B cell (primary cell): ENCODE results near the gene ADCK2. TPM values are rescaled to one million over a fixed set of nuclear protein-coding genes. Genes with fewer than 3 reads are reported as not detected.
"Not testable (repeated sequence)": the region's sequence is repeated elsewhere in the genome, so short reads cannot be mapped to it uniquely, and the experiment has no call there.

ENCODE experiments used
- ATAC-seq: fragments of 200-7000 bp; cut with Tn5 transposase; one replicate; pipeline ENCODE4 v1.10.0; 2021; ENCODE audit warnings: low read depth, mild to moderate bottlenecking, moderate number of reproducible peaks, moderate library complexity
- CTCF ChIA-PET: fragments of 350-600 bp; sonication (Branson Sonifier 250); formaldehyde crosslinking; loops from one replicate; lab custom pipeline; 2021; ENCODE audit warnings: antibody characterized with exemption, inconsistent platforms; lab: Charles Lee
- POLR2A ChIA-PET: fragments of 350-600 bp; sonication (Branson Sonifier 250); formaldehyde crosslinking; loops from one replicate; lab custom pipeline; 2021; ENCODE audit warnings: antibody characterized with exemption; lab: Charles Lee
- DNase-seq: peaks from one replicate; pipeline ENCODE4 v3.0.0; 2013
- H2AFZ ChIP-seq: 2 replicates; pipeline ENCODE4 v1.6.1; 2012; ENCODE audit warnings: mild to moderate bottlenecking, low read depth, low read length; ENCODE audit not compliant: insufficient read depth, poor library complexity, severe bottlenecking
- H3K27ac ChIP-seq, 2 donors: 1 replicate in 1 of 2; 2 replicates in 1 of 2; pipeline ENCODE4 v1.5.1; 2012 to 2013; ENCODE audit warnings: low read length in 2 of 2, mild to moderate bottlenecking in 2 of 2, moderate library complexity in 1 of 2
- H3K27me3 ChIP-seq, 4 experiments: fragments of 200-600 bp in 1 of 4; sonication (generic) in 1 of 4; replicated peaks in 1 of 4; 1 replicate in 2 of 4; 2 replicates in 2 of 4; pipeline versions ENCODE4 v1.6.1 to v1.7.0; 2013 to 2016; ENCODE audit warnings: low read length in 3 of 4, mild to moderate bottlenecking in 2 of 4, mixed read lengths in 1 of 4, moderate library complexity in 1 of 4; ENCODE audit not compliant: insufficient read depth in 4 of 4, control insufficient read depth in 3 of 4; ENCODE audit errors: control extremely low read depth in 1 of 4
- H3K36me3 ChIP-seq, 2 experiments: replicated peaks in 1 of 2; 1 replicate in 1 of 2; 2 replicates in 1 of 2; pipeline versions ENCODE4 v1.6.1 to v1.7.1; 2013; ENCODE audit warnings: low read length in 1 of 2; ENCODE audit not compliant: insufficient read depth in 2 of 2, control insufficient read depth in 1 of 2; ENCODE audit errors: control extremely low read depth in 1 of 2, extremely low read depth in 1 of 2
- H3K4me1 ChIP-seq, 2 donors: fragments of 200-600 bp in 1 of 2; sonication (generic) in 1 of 2; 1 replicate in 1 of 2; 2 replicates in 1 of 2; pipeline versions ENCODE4 v1.5.1 to v1.6.1; 2013 to 2017; ENCODE audit warnings: low read length in 2 of 2; ENCODE audit not compliant: control insufficient read depth in 2 of 2, insufficient read depth in 2 of 2
- H3K4me2 ChIP-seq: replicated peaks from 2 replicates; pipeline ENCODE3; 2012; ENCODE audit warnings: mild to moderate bottlenecking, low read depth, low read length; ENCODE audit not compliant: poor library complexity, severe bottlenecking
- H3K4me3 ChIP-seq, 5 experiments: fragments of 200-600 bp in 1 of 5; sonication (generic) in 1 of 5; 1 replicate in 3 of 5; 2 replicates in 2 of 5; pipeline versions ENCODE4 v1.5.1 to v1.7.0; 2011 to 2016; ENCODE audit warnings: low read length in 4 of 5, mild to moderate bottlenecking in 4 of 5, low read depth in 2 of 5, control low read depth in 1 of 5, moderate library complexity in 1 of 5; ENCODE audit not compliant: insufficient read depth in 1 of 5; ENCODE audit errors: control extremely low read depth in 1 of 5, extremely low read depth in 1 of 5
- H3K79me2 ChIP-seq: fragments of 200-600 bp; sonication (generic); one replicate; pipeline ENCODE4 v1.6.0; 2016; ENCODE audit warnings: low read length; ENCODE audit not compliant: control insufficient read depth, insufficient read depth
- H3K9ac ChIP-seq: fragments of 200-600 bp; sonication (generic); 2 replicates; pipeline ENCODE4 v1.6.1; 2017; ENCODE audit warnings: mild to moderate bottlenecking, low read length, moderate library complexity
- H3K9me3 ChIP-seq, 3 donors: one replicate each; pipeline versions ENCODE4 v1.6.1 to v1.7.1; 2013; ENCODE audit warnings: low read length in 2 of 3; ENCODE audit not compliant: control insufficient read depth in 2 of 3, insufficient read depth in 1 of 3; ENCODE audit errors: control extremely low read depth in 1 of 3
- H4K20me1 ChIP-seq: 2 replicates; pipeline ENCODE4 v1.6.0; 2012; ENCODE audit warnings: mild to moderate bottlenecking, low read length; ENCODE audit not compliant: insufficient read depth, control insufficient read depth, poor library complexity, severe bottlenecking
- H3K27ac Mint-ChIP-seq: one replicate; pipeline ENCODE4 v1.8.0; 2021; ENCODE audit warnings: mixed read lengths
- H3K27me3 Mint-ChIP-seq: one replicate; pipeline ENCODE4 v1.8.0; 2021; ENCODE audit warnings: mixed read lengths
- H3K4me1 Mint-ChIP-seq: one replicate; pipeline ENCODE4 v1.8.0; 2021; ENCODE audit warnings: mixed read lengths
- H3K4me3 Mint-ChIP-seq: one replicate; pipeline ENCODE4 v1.8.0; 2021; ENCODE audit warnings: mixed read lengths
- H3K9me3 Mint-ChIP-seq: one replicate; pipeline ENCODE4 v1.8.0; 2022; ENCODE audit warnings: mixed read lengths; ENCODE audit not compliant: insufficient read depth
- CTCF ChIP-seq: fragments of 200-600 bp; IDR thresholded peaks from one replicate; pipeline ENCODE4 v1.8.0; 2022; ENCODE audit warnings: antibody characterized with exemption, mild to moderate bottlenecking
- EZH2 ChIP-seq: IDR thresholded peaks from 2 replicates; pipeline ENCODE4 v1.6.1; 2012; ENCODE audit warnings: borderline replicate concordance, low read depth, mild to moderate bottlenecking, moderate library complexity, low read length; ENCODE audit not compliant: insufficient read depth, poor library complexity, severe bottlenecking
- WGBS: methylation state at CpG from one replicate; pipeline ENCODE4 v1.1.5; 2013; ENCODE audit warnings: missing lambda C conversion rate; ENCODE audit not compliant: insufficient coverage; 5-methylcytosine and 5-hydroxymethylcytosine counted together
- intact Hi-C: fragments of 100-400 bp; cut with micrococcal nuclease; formaldehyde crosslinking; loops from one replicate; pipeline ENCODE4 v1.10.0; 2022
- polyA plus RNA-seq: library from polyadenylated mRNA; depleted of rRNA; stranded (reverse); fragments of >200 nt; gene quantifications from 2 replicates; pipeline ENCODE4 v1.2.3, GENCODE V29; 2012
- total RNA-seq, 2 donors: library from RNA; stranded (reverse); fragments of 120-200 nt in 1 of 2; gene quantifications; 1 replicate in 1 of 2; 2 replicates in 1 of 2; pipeline versions ENCODE4 v1.2.3 to v1.2.4, GENCODE V29; 2013 to 2022

Gene ADCK2
- total and polyA plus RNA-seq, 2 donors (not counting 1 experiment from before 2014, with no cell fraction given) = 13.3 to 32.6 TPM

DNA sequence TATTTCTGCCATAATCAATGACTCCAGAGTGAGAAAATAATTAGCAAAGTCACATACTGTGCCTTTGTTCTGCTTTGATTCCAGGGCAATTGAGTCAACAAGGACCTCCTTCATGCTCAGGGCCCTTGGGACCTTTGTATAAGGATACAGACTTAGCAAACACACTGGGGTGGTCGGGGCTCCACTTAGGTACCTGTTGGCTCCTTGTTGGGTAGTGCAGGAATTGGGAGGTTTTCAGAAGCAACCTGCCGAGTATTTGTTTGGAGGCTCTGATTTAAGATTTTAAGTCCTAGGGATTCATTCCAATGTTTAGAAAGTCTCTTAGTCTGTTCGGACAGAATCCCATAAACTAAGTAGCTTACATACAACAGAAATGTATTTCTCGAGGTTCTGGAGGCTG lies 3.0 kb downstream of the ADCK2 start:
- peaks cover 46 to 54% of the 10 kb centered on the region in 2 donors for H3K4me1 ChIP-seq
- peaks cover 0 to 7% (median 0%) of the 10 kb centered on the region in 3 donors for H3K9me3 ChIP-seq
- peaks cover 39% of the 10 kb centered on the region for H3K79me2 ChIP-seq
- ChIA-PET CTCF (interaction anchor here (0.9 to 4.1 kb wide), 9 partner anchors 9 to 1110 kb away, joined by 3 to 17 read pairs (median 4); partner anchors contain the start of gene NDUFB2), POLR2A (interaction anchor here (0.7 to 0.9 kb wide), 2 partner anchors 197 to 227 kb away, joined by 3 read pairs; no protein-coding TSS in a partner anchor)
- H3K27me3 ChIP-seq = no peaks in the 10 kb centered on the region
- peak overlapping the region; percentile 48 for H3K4me2 ChIP-seq
- Mint-ChIP-seq H3K27ac (peak overlapping the region; percentile 91), H3K4me1 (peaks cover 52% of the 10 kb centered on the region), H3K9me3 (no peaks in the 10 kb centered on the region), H3K27me3 (no peaks in the 10 kb centered on the region), H3K4me3 (peak overlapping the region; percentile 87)
- intact Hi-C loops = loop anchor here (1.0 to 10.0 kb wide), 4 partner anchors 21 to 1331 kb away; partner anchors contain the start of genes FMC1, NDUFB2 and SLC37A3
- H3K36me3 ChIP-seq = peaks cover 0 to 14% of the 10 kb centered on the region in 2 experiments
- H2AFZ ChIP-seq = no peak overlapping the region
- no peaks in the 10 kb centered on the region for H4K20me1 ChIP-seq
- H3K27ac ChIP-seq = peak overlapping the region; percentile 39 to 79
- DNase-seq = no peak
- peak overlapping the region in 1 of 5 experiments; percentile 34 for H3K4me3 ChIP-seq
- no peak for ATAC-seq
- TF ChIP-seq EZH2 (no peak), CTCF (no peak)
- no CpG with 5 or more reads among the region's 4 CpGs for WGBS
- peak overlapping the region; percentile 1 for H3K9ac ChIP-seq

GRCh38 chr7:140676306-140676705 lies 3.6 kb downstream of the ADCK2 start:
- CTCF ChIA-PET = interaction anchor here (0.9 to 4.1 kb wide), 7 partner anchors 8 to 1110 kb away, joined by 3 to 17 read pairs (median 7); partner anchors contain the start of gene NDUFB2
- no peaks in the 10 kb centered on the region for H3K9me3 Mint-ChIP-seq
- Histone ChIP-seq H3K36me3 (peaks cover 0 to 18% of the 10 kb centered on the region in 2 experiments), H3K9ac (peak overlapping the region; percentile 1), H3K79me2 (peaks cover 40% of the 10 kb centered on the region), H3K27ac (peak overlapping the region; percentile 41 to 79), H3K4me2 (peak overlapping the region; percentile 48), H2AFZ (peak overlapping the region; percentile 29), H3K9me3 (peaks cover 0 to 7% (median 0%) of the 10 kb centered on the region in 3 donors), H3K4me1 (peaks cover 46 to 54% of the 10 kb centered on the region in 2 donors), H4K20me1 (no peaks in the 10 kb centered on the region), H3K27me3 (no peaks in the 10 kb centered on the region), H3K4me3 (peak overlapping the region in 1 of 5 experiments; percentile 34)
- POLR2A ChIA-PET = interaction anchor here (0.5 to 1.1 kb wide), 3 partner anchors 20 to 226 kb away, joined by 3 to 9 read pairs (median 4); partner anchors contain the start of gene NDUFB2
- DNase-seq (peak; percentile 83), ATAC-seq (peak; percentile 49)
- peak overlapping the region; percentile 91 for H3K27ac Mint-ChIP-seq
- H3K4me3 Mint-ChIP-seq = peak overlapping the region; percentile 87
- H3K4me1 Mint-ChIP-seq = peaks cover 52% of the 10 kb centered on the region
- no peak for TF ChIP-seq CTCF
- TF ChIP-seq EZH2 = no peak
- no peaks in the 10 kb centered on the region for H3K27me3 Mint-ChIP-seq
- WGBS = 13% methylated on average over 2 of the region's 3 CpGs
- intact Hi-C loops = loop anchor here (1.0 to 10.0 kb wide), 4 partner anchors 20 to 1332 kb away; partner anchors contain the start of genes FMC1, NDUFB2 and SLC37A3

DNA sequence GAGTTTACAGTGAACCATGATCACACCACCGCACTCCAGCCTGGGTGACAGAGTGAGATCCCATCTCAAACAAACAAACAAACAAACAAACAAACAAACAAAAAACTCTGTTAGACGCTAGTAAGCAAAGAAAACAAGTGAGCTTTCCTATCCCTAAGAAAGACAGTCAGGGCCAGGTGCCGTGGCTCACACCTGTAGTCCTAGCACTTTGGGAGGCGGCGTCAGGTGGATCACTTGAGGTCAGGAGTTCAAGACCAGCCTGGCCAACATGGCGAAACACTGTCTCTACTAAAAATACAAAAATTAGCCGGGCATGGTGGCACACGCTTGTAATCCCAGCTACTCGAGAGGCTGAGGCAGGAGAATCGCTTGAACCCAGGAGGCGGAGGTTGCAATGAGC lies 4.2 kb downstream of the ADCK2 start:
- peaks cover 0 to 24% of the 10 kb centered on the region in 2 experiments for H3K36me3 ChIP-seq
- not testable (repeated sequence) for H4K20me1 ChIP-seq, H3K9ac ChIP-seq, H3K27me3 Mint-ChIP-seq, H3K9me3 Mint-ChIP-seq, H3K9me3 ChIP-seq, ATAC-seq, DNase-seq, H3K27me3 ChIP-seq, H3K4me3 ChIP-seq
- peak overlapping the region; percentile 48 for H3K4me2 ChIP-seq
- 96% methylated on average over 5 of the region's 11 CpGs for WGBS
- ChIA-PET CTCF (interaction anchor here (1.3 to 4.1 kb wide), 4 partner anchors 21 to 1109 kb away, joined by 3 to 17 read pairs (median 10); no protein-coding TSS in a partner anchor), POLR2A (interaction anchor here (0.5 to 1.1 kb wide), 2 partner anchors 19 to 30 kb away, joined by 4 to 9 read pairs; partner anchors contain the start of gene NDUFB2)
- H3K4me1 ChIP-seq = peaks cover 46 to 54% of the 10 kb centered on the region in 2 donors
- H3K4me3 Mint-ChIP-seq = peak overlapping the region; percentile 87
- H3K79me2 ChIP-seq = peaks cover 40% of the 10 kb centered on the region
- peak overlapping the region; percentile 41 to 79 for H3K27ac ChIP-seq
- peaks cover 51% of the 10 kb centered on the region for H3K4me1 Mint-ChIP-seq
- H3K27ac Mint-ChIP-seq = peak overlapping the region; percentile 91
- intact Hi-C loops = loop anchor here (1.0 to 10.0 kb wide), 4 partner anchors 19 to 1332 kb away; partner anchors contain the start of genes FMC1, NDUFB2 and SLC37A3
- H2AFZ ChIP-seq = peak overlapping the region; percentile 29
